ENCODE data around the gene EPB41L2. TPM values are rescaled to one million over a fixed set of nuclear protein-coding genes. Genes with fewer than 3 reads are reported as not detected.

EPB41L2 gene
- total and polyA plus RNA-seq, 2 donors (not counting 1 experiment from before 2014, with no cell fraction given): 113 to 264 TPM

DNA sequence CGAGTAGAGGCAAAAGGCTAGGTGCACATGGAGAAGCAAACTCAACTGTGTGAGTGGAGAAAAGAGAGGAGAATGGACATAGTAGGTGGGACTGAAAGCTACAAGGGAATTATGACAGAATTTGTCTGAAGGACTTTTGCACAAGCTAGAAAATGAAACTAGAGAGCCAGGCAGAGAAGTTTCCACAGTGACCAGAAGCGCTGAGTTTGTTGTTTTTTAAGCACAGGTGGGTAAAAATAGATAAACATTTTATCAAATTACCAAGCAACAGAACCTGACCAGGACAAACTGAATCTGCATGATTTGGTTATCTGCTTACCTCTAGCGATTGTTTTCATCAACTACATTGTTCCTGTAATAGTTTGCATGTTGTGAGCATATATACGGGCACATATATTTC, 197.3 kb downstream of the EPB41L2 start:
- no peak overlapping the region for H2AFZ ChIP-seq (ENCODE audit: low read length)
- H3K4me2 ChIP-seq (ENCODE audit: extremely low read depth, insufficient read depth, low read length): no peak overlapping the region
- no peaks in the 10 kb centered on the region for H3K9me3 ChIP-seq (ENCODE audit: control insufficient read depth, insufficient read depth, low read depth, low read length)
- no peak overlapping the region for H3K9ac ChIP-seq (ENCODE audit: insufficient read depth, low read length)
- H3K79me2 ChIP-seq (ENCODE audit: control insufficient read depth, insufficient read depth, low read length): no peaks in the 10 kb centered on the region
- H3K27ac ChIP-seq (ENCODE audit: insufficient read depth, low read length): no peak overlapping the region
- H4K20me1 ChIP-seq (ENCODE audit: control insufficient read depth, extremely low read depth, insufficient read depth, low read length): no peaks in the 10 kb centered on the region
- DNase-seq (ENCODE audit: low read depth in 2 of 2): no peak
- H3K4me3 ChIP-seq (replicated peaks in 1 of 4; ENCODE audit: control extremely low read depth in 1 of 4, insufficient read depth in 1 of 4, low read depth in 3 of 4, low read length in 4 of 4): no peak overlapping the region
- H3K27me3 ChIP-seq (ENCODE audit: control insufficient read depth, insufficient read depth, low read length): no peaks in the 10 kb centered on the region
- peaks cover 11% of the 10 kb centered on the region for H3K36me3 ChIP-seq (ENCODE audit: control insufficient read depth, insufficient read depth, low read length)
- H3K4me1 ChIP-seq (ENCODE audit: control insufficient read depth, extremely low read depth, insufficient read depth, low read length): no peaks in the 10 kb centered on the region
- no peak for TF ChIP-seq EZH2 (IDR thresholded peaks at IDR 0.05; ENCODE audit: low read length, missing control alignments)
- TF ChIP-seq, protein P1, sequence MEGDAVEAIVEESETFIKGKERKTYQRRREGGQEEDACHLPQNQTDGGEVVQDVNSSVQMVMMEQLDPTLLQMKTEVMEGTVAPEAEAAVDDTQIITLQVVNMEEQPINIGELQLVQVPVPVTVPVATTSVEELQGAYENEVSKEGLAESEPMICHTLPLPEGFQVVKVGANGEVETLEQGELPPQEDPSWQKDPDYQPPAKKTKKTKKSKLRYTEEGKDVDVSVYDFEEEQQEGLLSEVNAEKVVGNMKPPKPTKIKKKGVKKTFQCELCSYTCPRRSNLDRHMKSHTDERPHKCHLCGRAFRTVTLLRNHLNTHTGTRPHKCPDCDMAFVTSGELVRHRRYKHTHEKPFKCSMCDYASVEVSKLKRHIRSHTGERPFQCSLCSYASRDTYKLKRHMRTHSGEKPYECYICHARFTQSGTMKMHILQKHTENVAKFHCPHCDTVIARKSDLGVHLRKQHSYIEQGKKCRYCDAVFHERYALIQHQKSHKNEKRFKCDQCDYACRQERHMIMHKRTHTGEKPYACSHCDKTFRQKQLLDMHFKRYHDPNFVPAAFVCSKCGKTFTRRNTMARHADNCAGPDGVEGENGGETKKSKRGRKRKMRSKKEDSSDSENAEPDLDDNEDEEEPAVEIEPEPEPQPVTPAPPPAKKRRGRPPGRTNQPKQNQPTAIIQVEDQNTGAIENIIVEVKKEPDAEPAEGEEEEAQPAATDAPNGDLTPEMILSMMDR (conservative IDR thresholded peaks at IDR 0.05 in 1 of 2, IDR thresholded peaks at IDR 0.05 in 1 of 2; ENCODE audit: low read depth in 1 of 2, low read length in 2 of 2): no peak

DNA sequence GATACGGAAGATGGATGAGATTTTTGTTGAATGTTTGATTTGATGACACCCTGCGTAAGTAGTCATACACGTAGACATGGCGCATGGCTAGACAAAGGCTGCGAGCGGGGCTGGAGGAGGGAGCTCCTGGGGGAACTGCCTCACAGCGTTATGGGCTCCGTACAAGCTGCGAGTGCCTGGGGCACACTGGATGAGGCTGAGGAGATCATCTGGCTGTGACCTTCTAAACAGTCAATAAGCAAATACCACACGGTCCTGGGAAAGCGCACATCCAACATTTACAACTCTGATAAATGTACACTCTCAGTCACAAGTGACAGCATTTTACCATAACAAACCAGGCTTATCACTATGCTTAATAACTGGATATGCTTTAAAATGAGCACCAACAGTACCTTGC, 198.7 kb downstream of the EPB41L2 start:
- no peak for TF ChIP-seq EZH2 (IDR thresholded peaks at IDR 0.05; ENCODE audit: low read length, missing control alignments)
- TF ChIP-seq, protein P1 (conservative IDR thresholded peaks at IDR 0.05 in 1 of 2, IDR thresholded peaks at IDR 0.05 in 1 of 2; ENCODE audit: low read depth in 1 of 2, low read length in 2 of 2): no peak
- Histone ChIP-seq H3K4me1 (ENCODE audit: control insufficient read depth, extremely low read depth, insufficient read depth, low read length) (no peaks in the 10 kb centered on the region), H3K27me3 (ENCODE audit: control insufficient read depth, insufficient read depth, low read length) (no peaks in the 10 kb centered on the region), H2AFZ (ENCODE audit: low read length) (no peak overlapping the region), H3K36me3 (ENCODE audit: control insufficient read depth, insufficient read depth, low read length) (peaks cover 5% of the 10 kb centered on the region), H3K9ac (ENCODE audit: insufficient read depth, low read length) (no peak overlapping the region), H4K20me1 (ENCODE audit: control insufficient read depth, extremely low read depth, insufficient read depth, low read length) (no peaks in the 10 kb centered on the region), H3K27ac (ENCODE audit: insufficient read depth, low read length) (no peak overlapping the region), H3K4me3 (replicated peaks in 1 of 4; ENCODE audit: control extremely low read depth in 1 of 4, insufficient read depth in 1 of 4, low read depth in 3 of 4, low read length in 4 of 4) (no peak overlapping the region), H3K79me2 (ENCODE audit: control insufficient read depth, insufficient read depth, low read length) (no peaks in the 10 kb centered on the region), H3K9me3 (ENCODE audit: control insufficient read depth, insufficient read depth, low read depth, low read length) (no peaks in the 10 kb centered on the region), H3K4me2 (ENCODE audit: extremely low read depth, insufficient read depth, low read length) (no peak overlapping the region)
- no peak for DNase-seq (ENCODE audit: low read depth in 2 of 2)

DNA sequence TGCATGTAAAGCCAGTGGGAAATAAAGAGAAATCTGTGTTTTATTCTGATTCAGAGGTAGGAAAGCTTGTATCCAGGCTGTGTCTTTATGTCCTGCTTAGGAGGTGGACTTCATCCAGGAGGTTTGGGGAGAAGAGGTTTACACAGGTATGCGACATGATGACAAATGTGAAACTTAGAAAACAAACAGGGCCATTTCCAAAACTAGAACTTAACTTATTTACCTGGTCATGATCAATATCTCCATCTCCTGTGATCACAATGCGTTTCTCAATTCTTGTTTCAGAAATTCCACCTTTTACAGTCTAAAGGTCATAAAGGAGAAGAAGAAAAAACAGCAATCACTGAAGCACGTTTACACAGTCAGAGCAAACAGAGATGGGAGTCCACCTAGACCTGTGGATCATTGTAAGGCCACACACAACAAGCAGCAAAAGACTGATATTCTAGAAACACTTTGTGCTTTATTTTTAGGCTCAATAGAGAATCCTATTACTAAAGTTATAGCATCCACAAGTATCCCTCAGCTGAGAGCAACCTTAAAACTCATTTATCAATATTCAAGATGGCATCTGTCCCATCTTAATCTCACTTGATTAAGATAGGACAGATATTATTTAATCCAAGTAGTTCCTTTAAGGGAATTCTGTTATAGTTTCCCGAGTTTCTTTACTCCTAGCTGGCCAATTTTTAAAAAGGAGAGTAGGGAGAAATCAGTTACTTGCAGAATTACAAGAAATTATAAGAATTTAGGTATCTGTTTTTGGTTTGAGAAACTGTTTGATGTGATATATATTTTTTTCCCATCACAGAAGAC, 199.4 kb downstream of the EPB41L2 start:
- no peak overlapping the region for H2AFZ ChIP-seq (ENCODE audit: low read length)
- H3K9me3 ChIP-seq (ENCODE audit: control insufficient read depth, insufficient read depth, low read depth, low read length): no peaks in the 10 kb centered on the region
- no peak overlapping the region for H3K27ac ChIP-seq (ENCODE audit: insufficient read depth, low read length)
- no peak for TF ChIP-seq EZH2 (IDR thresholded peaks at IDR 0.05; ENCODE audit: low read length, missing control alignments)
- TF ChIP-seq, protein P1 (conservative IDR thresholded peaks at IDR 0.05 in 1 of 2, IDR thresholded peaks at IDR 0.05 in 1 of 2; ENCODE audit: low read depth in 1 of 2, low read length in 2 of 2): no peak
- H4K20me1 ChIP-seq (ENCODE audit: control insufficient read depth, extremely low read depth, insufficient read depth, low read length): no peaks in the 10 kb centered on the region
- no peaks in the 10 kb centered on the region for H3K79me2 ChIP-seq (ENCODE audit: control insufficient read depth, insufficient read depth, low read length)
- H3K4me3 ChIP-seq (replicated peaks in 1 of 4; ENCODE audit: control extremely low read depth in 1 of 4, insufficient read depth in 1 of 4, low read depth in 3 of 4, low read length in 4 of 4): no peak overlapping the region
- H3K36me3 ChIP-seq (ENCODE audit: control insufficient read depth, insufficient read depth, low read length): peaks cover 5% of the 10 kb centered on the region
- H3K27me3 ChIP-seq (ENCODE audit: control insufficient read depth, insufficient read depth, low read length): no peaks in the 10 kb centered on the region
- no peak overlapping the region for H3K9ac ChIP-seq (ENCODE audit: insufficient read depth, low read length)
- DNase-seq (ENCODE audit: low read depth in 2 of 2): no peak
- no peaks in the 10 kb centered on the region for H3K4me1 ChIP-seq (ENCODE audit: control insufficient read depth, extremely low read depth, insufficient read depth, low read length)
- no peak overlapping the region for H3K4me2 ChIP-seq (ENCODE audit: extremely low read depth, insufficient read depth, low read length)
